HFFc6 (cell line): Measurements from ENCODE around the gene FAM181A. TPM values are rescaled to one million over a fixed set of nuclear protein-coding genes. Genes with fewer than 3 reads are reported as not detected.

ENCODE experiments used
- DNase-seq: peaks from one replicate; pipeline ENCODE4 v3.0.0-alpha.2; 2018
- H3K27ac Mint-ChIP-seq: 2 replicates; pipeline ENCODE4 v1.8.0; 2020; ENCODE audit warnings: mild to moderate bottlenecking, mixed read lengths
- H3K27me3 Mint-ChIP-seq: 2 replicates; pipeline ENCODE4 v1.8.0; 2021; ENCODE audit warnings: mild to moderate bottlenecking, moderate library complexity, mixed read lengths; ENCODE audit not compliant: insufficient read depth
- H3K36me3 Mint-ChIP-seq: 2 replicates; pipeline ENCODE4 v1.8.0; 2021; ENCODE audit warnings: low read depth, mixed read lengths
- H3K4me1 Mint-ChIP-seq: 2 replicates; pipeline ENCODE4 v1.8.0; 2020; ENCODE audit warnings: low read depth, mixed read lengths
- H3K4me3 Mint-ChIP-seq: 2 replicates; pipeline ENCODE4 v1.8.0; 2020; ENCODE audit warnings: mild to moderate bottlenecking, moderate library complexity, mixed read lengths
- H3K9me3 Mint-ChIP-seq: 2 replicates; pipeline ENCODE4 v1.8.0; 2020; ENCODE audit warnings: mild to moderate bottlenecking, mixed read lengths
- CTCF ChIP-seq: fragments of 200-600 bp; sonication (generic); IDR thresholded peaks from 2 replicates; pipeline ENCODE4 v1.5.0; 2021; ENCODE audit warnings: antibody characterized with exemption, mild to moderate bottlenecking
- total RNA-seq, 6 experiments: library from RNA; stranded (reverse); fragmentation: NEBNext Ultra II Directional; extraction: Animal tissue kit (Norgen Biotek cat#: 25700); gene quantifications; 2 replicates in 1 of 6; 3 replicates in 5 of 6; pipeline ENCODE4 v1.2.3, GENCODE V29; 2021

Gene FAM181A
- total RNA-seq, 6 experiments from 2014 or later, result not detected

- no peak overlapping the region for H3K27ac Mint-ChIP-seq
These were observed 12.4 kb downstream of the FAM181A start for GRCh38 chr14:93939304-93940229.

GRCh38 chr14:93940437-93940836 lies 13.3 kb downstream of the FAM181A start:
- no peak for TF ChIP-seq CTCF
- no peak overlapping the region for H3K4me3 Mint-ChIP-seq
- peaks cover 24% of the 10 kb centered on the region for H3K4me1 Mint-ChIP-seq
- no peaks in the 10 kb centered on the region for H3K36me3 Mint-ChIP-seq
- peaks cover 16% of the 10 kb centered on the region for H3K27me3 Mint-ChIP-seq
- DNase-seq, result no peak
- H3K9me3 Mint-ChIP-seq, result no peaks in the 10 kb centered on the region
- no peak overlapping the region for H3K27ac Mint-ChIP-seq

More at GRCh38 chr14:93939304-93940229, 12.4 kb downstream of the FAM181A start:
- Mint-ChIP-seq H3K4me3 (no peak overlapping the region), H3K27me3 (peaks cover 21% of the 10 kb centered on the region), H3K4me1 (peaks cover 16% of the 10 kb centered on the region), H3K9me3 (no peaks in the 10 kb centered on the region), H3K36me3 (no peaks in the 10 kb centered on the region)
- peak; percentile 32 for DNase-seq
- TF ChIP-seq CTCF, result peak; percentile 99

DNA sequence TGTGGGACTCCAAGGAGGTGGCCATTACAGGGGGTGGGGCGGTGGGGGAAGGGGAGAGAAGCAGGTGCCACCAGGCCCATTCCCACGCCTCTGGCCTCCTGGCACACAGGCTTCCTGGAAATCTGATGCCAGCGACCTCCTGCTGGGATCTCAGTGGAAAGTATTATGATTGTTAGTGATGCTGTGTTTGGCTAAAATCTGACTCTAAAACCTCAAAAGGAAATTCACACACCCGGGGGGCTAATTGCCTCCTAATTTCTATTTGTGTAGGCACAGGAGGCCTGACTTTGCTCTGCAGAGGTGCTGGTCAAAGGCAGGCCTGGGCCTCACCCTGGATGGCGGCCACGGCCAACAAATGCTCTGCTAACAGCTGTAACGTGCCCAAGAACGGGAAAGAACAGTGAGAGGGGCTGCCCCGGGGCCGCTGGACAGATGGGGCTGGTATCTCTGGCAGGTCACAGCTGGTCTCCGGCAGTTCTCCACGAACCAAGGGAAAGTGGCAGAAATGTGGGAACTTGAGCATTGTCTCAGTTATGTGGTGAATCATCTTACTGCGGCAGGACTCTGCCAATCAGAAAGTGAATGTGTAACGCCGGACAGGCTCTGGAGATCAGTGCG lies 14.3 kb downstream of the FAM181A start:
- Mint-ChIP-seq H3K27ac (peak overlapping the region; percentile 59), H3K27me3 (peaks cover 11% of the 10 kb centered on the region), H3K4me3 (no peak overlapping the region), H3K4me1 (peaks cover 33% of the 10 kb centered on the region), H3K36me3 (no peaks in the 10 kb centered on the region), H3K9me3 (no peaks in the 10 kb centered on the region)
- DNase-seq, result peak; percentile 63
- TF ChIP-seq CTCF, result no peak

DNA sequence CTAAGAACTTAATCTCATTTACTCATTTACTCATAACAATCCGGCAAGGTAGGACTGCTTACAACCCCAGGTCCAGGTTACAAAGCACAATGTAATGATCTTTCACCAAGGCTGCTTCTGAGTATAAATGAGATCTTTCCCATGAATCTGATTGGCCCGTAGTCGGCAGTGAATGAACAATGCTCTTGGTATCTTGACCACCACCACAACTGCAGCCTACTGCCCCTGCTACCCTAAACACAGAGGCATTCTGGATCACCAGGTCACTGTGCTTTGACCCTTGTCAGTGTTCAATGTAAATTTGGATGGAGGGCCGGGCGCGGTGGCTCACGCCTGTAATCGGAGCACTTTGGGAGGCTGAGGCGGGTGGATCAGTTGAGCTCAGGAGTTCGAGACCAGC lies 15.9 kb downstream of the FAM181A start:
- no peak overlapping the region for H3K4me3 Mint-ChIP-seq
- H3K4me1 Mint-ChIP-seq, result peaks cover 38% of the 10 kb centered on the region
- no peak for TF ChIP-seq CTCF
- H3K9me3 Mint-ChIP-seq, result no peaks in the 10 kb centered on the region
- peaks cover 6% of the 10 kb centered on the region for H3K27me3 Mint-ChIP-seq
- DNase-seq, result no peak
- H3K27ac Mint-ChIP-seq, result no peak overlapping the region
- no peaks in the 10 kb centered on the region for H3K36me3 Mint-ChIP-seq

DNA sequence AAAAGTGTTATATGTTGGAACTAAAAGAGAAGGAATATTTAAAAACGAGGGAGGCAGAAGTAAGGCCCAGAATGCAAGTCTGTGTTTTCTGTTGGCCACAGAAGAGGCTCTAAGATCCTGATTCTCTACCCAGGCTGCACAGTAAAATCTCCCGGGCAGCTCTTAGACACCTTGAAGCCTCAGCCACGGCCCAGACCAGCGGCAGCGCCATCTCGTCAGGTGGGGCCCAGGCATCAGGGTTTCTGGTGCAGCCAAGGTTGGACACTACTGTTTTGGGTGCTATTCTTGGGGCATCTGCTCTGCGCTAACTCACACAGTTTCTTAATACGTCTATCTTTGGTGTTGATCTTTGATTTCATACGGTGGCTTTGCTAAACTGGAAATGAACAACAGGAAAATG lies 16.8 kb downstream of the FAM181A start:
- Mint-ChIP-seq H3K4me1 (peaks cover 38% of the 10 kb centered on the region), H3K27me3 (peaks cover 3% of the 10 kb centered on the region; the same call in 1 of the 2 replicates), H3K4me3 (no peak overlapping the region), H3K27ac (no peak overlapping the region), H3K36me3 (no peaks in the 10 kb centered on the region), H3K9me3 (no peaks in the 10 kb centered on the region)
- no peak for DNase-seq
- no peak for TF ChIP-seq CTCF
